NCI-H524 (cell line): ENCODE data around the gene UBXN11.

Experiments
- DNase-seq, 2 experiments: peaks; one replicate each; lab custom pipeline; 2025; lab: John Stamatoyannopoulos, UW

Gene UBXN11

GRCh38 chr1:26306290-26307229 lies at the start of gene UBXN11:
Gene UBXN11 (minus strand): TSS chr1:26306636. CDS start chr1:26302883, 3,753 bp downstream.
- DNase-seq = peak; percentile 92 to 96

GRCh38 chr1:26356106-26356505 lies 49.7 kb upstream of the UBXN11 start:
- no peak for DNase-seq

GRCh38 chr1:26354972-26355371 lies 48.5 kb upstream of the UBXN11 start:
- no peak for DNase-seq

- no peak for DNase-seq
These were observed 47.8 kb upstream of the UBXN11 start, which contains the start of gene CRYBG2 for GRCh38 chr1:26353976-26354820. Gene CRYBG2 (minus strand): TSS chr1:26354130. CDS start chr1:26346657, 7,473 bp downstream.

GRCh38 chr1:26353210-26353859 lies 46.9 kb upstream of the UBXN11 start:
- peak in 1 of 2 experiments; percentile 13 for DNase-seq

- no peak for DNase-seq
These were observed 45.9 kb upstream of the UBXN11 start for GRCh38 chr1:26352338-26352679.

GRCh38 chr1:26351590-26352337 lies 45.3 kb upstream of the UBXN11 start:
- DNase-seq = no peak

- DNase-seq = no peak
These were observed 44.5 kb upstream of the UBXN11 start for GRCh38 chr1:26350701-26351589.

GRCh38 chr1:26350343-26350700 lies 43.9 kb upstream of the UBXN11 start:
- no peak for DNase-seq

GRCh38 chr1:26349877-26350244 lies 43.4 kb upstream of the UBXN11 start:
- no peak for DNase-seq

- no peak for DNase-seq
These were observed 42.9 kb upstream of the UBXN11 start for GRCh38 chr1:26349188-26349876.

GRCh38 chr1:26346274-26347033 lies 40.0 kb upstream of the UBXN11 start:
- no peak for DNase-seq

- no peak for DNase-seq
These were observed 39.3 kb upstream of the UBXN11 start for GRCh38 chr1:26345718-26346117.

- no peak for DNase-seq
These were observed 37.9 kb upstream of the UBXN11 start for GRCh38 chr1:26344147-26344920.

GRCh38 chr1:26340047-26340481 lies 33.6 kb upstream of the UBXN11 start:
- no peak for DNase-seq

- DNase-seq = no peak
These were observed 32.2 kb upstream of the UBXN11 start for GRCh38 chr1:26338670-26339069.

GRCh38 chr1:26337625-26338024 lies 31.2 kb upstream of the UBXN11 start:
- no peak for DNase-seq

GRCh38 chr1:26337206-26337535 lies 30.7 kb upstream of the UBXN11 start:
- DNase-seq = no peak
